ENCODE data around the gene EPG5.

Gene EPG5

DNA sequence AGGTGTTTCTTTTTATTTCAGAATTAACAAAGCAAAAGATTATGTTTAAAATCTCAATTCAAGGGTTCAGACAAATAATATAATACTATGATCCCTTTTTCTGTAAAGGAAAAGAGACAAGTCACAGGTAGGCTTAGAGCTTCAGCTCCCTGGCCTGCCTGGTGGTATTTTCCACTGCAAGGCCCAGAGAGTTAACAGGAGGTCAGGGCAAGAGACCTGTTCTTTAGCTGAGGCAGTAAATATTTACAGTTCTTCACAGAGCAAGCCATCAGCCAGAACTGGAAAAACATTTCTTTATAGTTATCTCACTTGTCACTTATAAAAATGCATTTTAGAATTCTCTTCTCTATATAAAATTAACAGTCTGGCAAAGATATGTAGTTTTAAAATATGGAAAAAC, 70.1 kb downstream of the EPG5 start:
- TF ChIP-seq, protein P1, sequence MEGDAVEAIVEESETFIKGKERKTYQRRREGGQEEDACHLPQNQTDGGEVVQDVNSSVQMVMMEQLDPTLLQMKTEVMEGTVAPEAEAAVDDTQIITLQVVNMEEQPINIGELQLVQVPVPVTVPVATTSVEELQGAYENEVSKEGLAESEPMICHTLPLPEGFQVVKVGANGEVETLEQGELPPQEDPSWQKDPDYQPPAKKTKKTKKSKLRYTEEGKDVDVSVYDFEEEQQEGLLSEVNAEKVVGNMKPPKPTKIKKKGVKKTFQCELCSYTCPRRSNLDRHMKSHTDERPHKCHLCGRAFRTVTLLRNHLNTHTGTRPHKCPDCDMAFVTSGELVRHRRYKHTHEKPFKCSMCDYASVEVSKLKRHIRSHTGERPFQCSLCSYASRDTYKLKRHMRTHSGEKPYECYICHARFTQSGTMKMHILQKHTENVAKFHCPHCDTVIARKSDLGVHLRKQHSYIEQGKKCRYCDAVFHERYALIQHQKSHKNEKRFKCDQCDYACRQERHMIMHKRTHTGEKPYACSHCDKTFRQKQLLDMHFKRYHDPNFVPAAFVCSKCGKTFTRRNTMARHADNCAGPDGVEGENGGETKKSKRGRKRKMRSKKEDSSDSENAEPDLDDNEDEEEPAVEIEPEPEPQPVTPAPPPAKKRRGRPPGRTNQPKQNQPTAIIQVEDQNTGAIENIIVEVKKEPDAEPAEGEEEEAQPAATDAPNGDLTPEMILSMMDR (conservative IDR thresholded peaks at IDR 0.05; ENCODE audit: low read length): no peak
- DNase-seq (ENCODE audit: low read depth): no peak
- no peak overlapping the region for H3K4me3 ChIP-seq (ENCODE audit: low read length)

DNA sequence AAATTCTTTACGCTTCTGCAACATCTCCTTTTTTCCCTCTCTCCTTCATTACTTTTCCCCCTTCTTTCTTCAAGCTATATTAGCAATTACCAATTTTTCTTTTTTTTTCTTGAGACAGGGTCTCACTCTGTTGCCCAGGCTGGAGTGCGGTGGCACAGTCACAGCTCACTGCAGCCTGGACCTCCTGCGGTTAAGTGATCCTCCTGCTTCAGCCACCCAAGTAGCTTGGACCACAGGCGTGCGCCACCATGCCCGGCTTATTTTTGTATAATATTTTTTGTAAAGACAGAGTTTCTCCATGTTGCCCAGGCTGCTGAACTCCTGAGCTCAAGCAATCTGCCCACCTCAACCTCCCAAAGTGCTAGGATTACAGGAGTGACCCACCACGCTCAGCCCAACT, 70.7 kb downstream of the EPG5 start:
- TF ChIP-seq, protein P1 (conservative IDR thresholded peaks at IDR 0.05; ENCODE audit: low read length): no peak

DNA sequence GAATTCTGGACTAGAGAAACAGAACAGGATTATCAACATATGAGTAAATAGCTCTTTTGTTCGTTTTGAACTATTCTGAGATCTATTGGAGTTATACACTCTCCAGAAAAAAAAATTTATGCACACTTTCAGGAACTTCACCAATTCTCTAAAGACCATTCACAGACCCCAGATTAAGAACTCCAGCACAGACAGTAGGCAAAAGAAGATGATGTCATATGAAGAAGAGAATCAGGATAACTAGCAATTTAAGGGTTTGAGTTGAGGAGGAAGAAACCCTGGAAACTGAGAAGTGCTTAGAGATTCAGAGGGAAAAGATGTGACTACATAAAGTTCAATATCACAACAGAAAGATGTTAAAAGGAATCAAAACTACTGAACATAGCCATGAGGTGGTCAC, 71.8 kb downstream of the EPG5 start:
- DNase-seq (ENCODE audit: low read depth): no peak
- TF ChIP-seq, protein P1 (conservative IDR thresholded peaks at IDR 0.05; ENCODE audit: low read length): no peak
- no peak overlapping the region for H3K4me3 ChIP-seq (ENCODE audit: low read length)

More for the DNA sequence above, 70.7 kb downstream of the EPG5 start:
- H3K4me3 ChIP-seq (ENCODE audit: low read length): no peak overlapping the region
- no peak for DNase-seq (ENCODE audit: low read depth)

DNA sequence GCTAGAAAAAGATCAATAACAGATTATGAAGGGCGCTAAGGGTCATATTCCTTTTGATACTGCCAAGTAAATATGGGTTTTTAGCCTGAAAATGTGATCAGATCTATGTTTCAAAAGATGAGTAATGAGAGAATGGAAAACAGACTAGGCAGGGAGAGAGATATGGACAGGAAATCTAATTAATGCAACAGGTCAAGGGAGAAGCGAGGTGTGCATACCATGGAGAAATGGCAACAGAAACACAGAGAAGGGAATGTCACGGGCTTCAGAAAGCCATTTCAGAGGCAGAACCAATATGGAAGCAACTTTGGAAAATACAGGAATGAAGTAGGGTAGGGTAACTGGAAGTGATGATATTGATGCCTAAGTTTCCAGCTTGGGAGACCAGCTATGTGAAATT, 72.3 kb downstream of the EPG5 start:
- H3K4me3 ChIP-seq (ENCODE audit: low read length): no peak overlapping the region
- TF ChIP-seq, protein P1 (conservative IDR thresholded peaks at IDR 0.05; ENCODE audit: low read length): no peak
- DNase-seq (ENCODE audit: low read depth): no peak

DNA sequence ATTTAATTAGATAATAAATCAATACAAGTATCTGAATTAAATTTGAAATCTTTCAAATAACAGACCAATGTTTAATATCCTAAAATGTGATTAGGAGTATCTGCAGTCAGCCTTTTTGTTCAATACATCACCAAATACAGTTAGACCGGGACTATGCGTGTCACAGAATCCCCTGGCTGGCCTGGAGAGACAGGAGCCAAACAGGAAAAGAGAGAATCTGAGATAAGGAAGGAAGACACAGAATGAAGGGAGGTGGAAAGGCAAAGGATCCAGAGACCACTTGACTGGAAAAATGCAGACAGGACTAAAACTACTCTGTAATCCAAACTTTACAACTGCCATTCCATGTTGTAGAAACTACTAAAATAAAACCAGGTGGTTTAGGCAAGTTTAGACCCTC, 75.3 kb downstream of the EPG5 start:
- TF ChIP-seq, protein P1 (conservative IDR thresholded peaks at IDR 0.05; ENCODE audit: low read length): no peak
- H3K4me3 ChIP-seq (ENCODE audit: low read length): no peak overlapping the region
- DNase-seq (ENCODE audit: low read depth): no peak

DNA sequence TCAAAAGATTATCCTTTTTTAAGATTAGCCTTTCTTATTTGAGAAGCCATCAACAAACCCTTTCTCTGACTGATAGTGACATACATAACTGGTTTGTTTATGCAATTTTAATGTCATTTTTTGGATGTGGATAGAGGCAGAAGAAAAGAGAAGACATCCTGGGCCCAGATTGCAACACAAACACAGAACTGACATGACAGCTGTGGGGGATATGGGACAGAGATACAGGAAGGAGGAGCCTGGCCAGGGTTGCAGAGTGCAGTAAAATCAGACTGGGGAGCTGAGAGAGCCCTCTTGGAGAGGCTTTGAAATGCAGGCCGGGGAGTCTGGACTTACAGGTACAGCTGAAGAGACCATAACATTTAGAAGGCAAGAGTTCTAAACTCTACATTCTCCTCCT, 76.5 kb downstream of the EPG5 start:
- TF ChIP-seq, protein P1 (conservative IDR thresholded peaks at IDR 0.05; ENCODE audit: low read length): no peak
- H3K4me3 ChIP-seq (ENCODE audit: low read length): no peak overlapping the region
- no peak for DNase-seq (ENCODE audit: low read depth)

DNA sequence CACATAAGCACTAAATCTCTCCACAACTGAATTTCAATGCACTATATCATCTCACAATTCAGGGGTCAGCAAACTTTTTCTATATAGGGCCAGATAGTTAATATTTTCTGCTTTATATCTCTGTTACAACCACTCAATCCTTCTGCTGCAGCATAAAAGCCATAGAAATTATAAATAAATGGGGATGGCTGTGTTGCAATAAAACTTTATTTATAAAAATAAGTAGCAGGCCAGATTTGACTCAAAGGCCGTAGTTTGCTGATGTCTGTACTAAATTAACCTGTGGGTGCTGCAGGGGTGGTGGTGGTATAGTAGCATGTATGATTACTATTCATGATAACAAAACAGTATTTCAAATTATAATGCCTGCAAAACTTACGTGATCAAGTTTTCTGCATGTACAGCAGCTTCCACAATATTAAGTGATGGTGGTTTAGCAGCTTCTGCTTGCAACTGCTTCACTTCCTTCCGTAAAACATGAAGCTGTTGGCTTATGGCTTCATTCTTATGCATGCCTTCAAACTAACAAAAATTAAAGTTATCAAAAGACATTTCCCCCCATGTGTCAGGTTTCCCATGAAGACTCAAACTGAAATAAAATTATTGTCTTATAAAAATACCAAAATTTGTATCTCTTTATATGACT, 77.6 kb downstream of the EPG5 start:
- TF ChIP-seq, protein P1 (conservative IDR thresholded peaks at IDR 0.05; ENCODE audit: low read length): no peak
- no peak overlapping the region for H3K4me3 ChIP-seq (ENCODE audit: low read length)
- DNase-seq (ENCODE audit: low read depth): no peak
